Neural cell (in vitro differentiated cells): Measurements from ENCODE around the gene AVL9. TPM values are rescaled to one million over a fixed set of nuclear protein-coding genes. Genes with fewer than 3 reads are reported as not detected.
"Not testable (repeated sequence)": the region's sequence is repeated elsewhere in the genome, so short reads cannot be mapped to it uniquely, and the experiment has no call there.

Experiments used
- H2AFZ ChIP-seq: fragments of 200-600, 300-800 bp; sonication (generic), shearing (Covaris generic); 2 replicates; pipeline ENCODE4 v1.6.0; 2014; ENCODE audit warnings: low read depth, mild to moderate bottlenecking, antibody characterized with exemption, low read length, moderate library complexity
- H3F3A ChIP-seq: fragments of 200-600 bp; shearing (Covaris generic); 2 replicates; pipeline ENCODE4 v1.6.1; 2016; ENCODE audit warnings: mild to moderate bottlenecking, moderate library complexity, mixed read lengths, antibody characterized with exemption, low read length; ENCODE audit not compliant: insufficient read depth, poor library complexity, severe bottlenecking
- H3K27ac ChIP-seq: fragments of 200-600, 300-800 bp; sonication (generic), shearing (Covaris generic); 2 replicates; pipeline ENCODE4 v1.5.1; 2014; ENCODE audit warnings: mild to moderate bottlenecking, low read length, moderate library complexity
- H3K27me3 ChIP-seq: fragments of 300-800, 200-600 bp; sonication (generic), shearing (Covaris generic); 2 replicates; pipeline ENCODE4 v1.6.0; 2014; ENCODE audit warnings: mild to moderate bottlenecking, low read depth, low read length, moderate library complexity; ENCODE audit not compliant: insufficient read depth
- H3K36me3 ChIP-seq: fragments of 300-800, 200-600 bp; sonication (generic), shearing (Covaris generic); 2 replicates; pipeline ENCODE4 v1.5.1; 2014; ENCODE audit warnings: mild to moderate bottlenecking, antibody characterized with exemption, low read length, moderate library complexity; ENCODE audit not compliant: insufficient read depth
- H3K4me2 ChIP-seq: fragments of 300-800, 200-600 bp; sonication (generic), shearing (Covaris generic); 2 replicates; pipeline ENCODE4 v1.6.0; 2014; ENCODE audit warnings: mild to moderate bottlenecking, low read length
- H3K4me3 ChIP-seq: fragments of 300-800, 200-600 bp; sonication (generic), shearing (Covaris generic); 2 replicates; pipeline ENCODE4 v1.5.1; 2014; ENCODE audit warnings: mild to moderate bottlenecking, low read length, moderate library complexity
- H3K79me2 ChIP-seq: fragments of 200-600 bp; shearing (Covaris generic); replicated peaks from 2 replicates; pipeline ENCODE4 v1.6.0; 2014; ENCODE audit warnings: mild to moderate bottlenecking, low read length, moderate library complexity; ENCODE audit not compliant: insufficient read depth
- H3K9ac ChIP-seq: fragments of 300-800, 200-600 bp; sonication (generic), shearing (Covaris generic); 2 replicates; pipeline ENCODE4 v1.6.1; 2016; ENCODE audit warnings: mild to moderate bottlenecking, low read length, mixed read lengths
- H3K9me2 ChIP-seq: fragments of 200-600 bp; shearing (Covaris generic); 2 replicates; pipeline ENCODE4 v1.6.1; 2016; ENCODE audit warnings: mild to moderate bottlenecking, low read length, mixed read lengths; ENCODE audit not compliant: insufficient read depth
- H3K9me3 ChIP-seq: fragments of 200-600, 300-800 bp; sonication (generic), shearing (Covaris generic); 2 replicates; pipeline ENCODE4 v1.6.1; 2016; ENCODE audit warnings: mild to moderate bottlenecking, mixed run types, low read length, moderate library complexity, mixed read lengths
- H4K20me1 ChIP-seq: fragments of 200-600 bp; shearing (Covaris generic); 2 replicates; pipeline ENCODE4 v1.6.1; 2016; ENCODE audit warnings: mild to moderate bottlenecking, mixed run types; ENCODE audit not compliant: insufficient read depth
- EP300 ChIP-seq: fragments of 450-650 bp; conservative IDR thresholded peaks from 2 replicates; pipeline ENCODE4 v1.6.1; 2014; ENCODE audit warnings: antibody characterized with exemption, mild to moderate bottlenecking, moderate library complexity; ENCODE audit not compliant: poor library complexity, severe bottlenecking
- EZH2 ChIP-seq: fragments of 200-600, 300-800 bp; shearing (Covaris generic), sonication (generic); IDR thresholded peaks from 2 replicates; pipeline ENCODE4 v1.6.1; 2014; ENCODE audit warnings: antibody characterized with exemption, low read length, borderline replicate concordance, mild to moderate bottlenecking; ENCODE audit not compliant: insufficient read depth, poor library complexity, severe bottlenecking
- MXI1 ChIP-seq: fragments of 450-650 bp; conservative IDR thresholded peaks from 2 replicates; pipeline ENCODE4 v1.6.1; 2014; ENCODE audit warnings: antibody characterized with exemption, mild to moderate bottlenecking; ENCODE audit not compliant: poor library complexity, severe bottlenecking
- POLR2AphosphoS5 ChIP-seq: IDR thresholded peaks from 2 replicates; pipeline ENCODE4 v1.6.1; 2012
- RAD21 ChIP-seq: fragments of 450-650 bp; conservative IDR thresholded peaks from 2 replicates; pipeline ENCODE4 v1.6.1; 2014; ENCODE audit warnings: antibody characterized with exemption, mild to moderate bottlenecking, moderate library complexity
- SMC3 ChIP-seq: fragments of 450-650 bp; conservative IDR thresholded peaks from 2 replicates; pipeline ENCODE4 v1.6.1; 2014; ENCODE audit warnings: antibody characterized with exemption, mild to moderate bottlenecking, moderate library complexity; ENCODE audit not compliant: poor library complexity
- TAF1 ChIP-seq: IDR thresholded peaks from 2 replicates; pipeline ENCODE4 v1.6.1; 2012; ENCODE audit warnings: low read depth
- polyA plus RNA-seq: library from polyadenylated mRNA; depleted of rRNA; stranded (reverse); fragments of >200 nt; gene quantifications from 2 replicates; pipeline ENCODE4 v1.2.3, GENCODE V29; 2014
- TF ChIP-seq, protein P1 (sequence below): IDR thresholded peaks from 2 replicates; pipeline ENCODE4 v1.6.1; 2012; ENCODE audit warnings: borderline replicate concordance
- TF ChIP-seq, protein P2 (sequence below): fragments of 450-650 bp; IDR thresholded peaks from 2 replicates; pipeline ENCODE4 v1.5.1; 2014; ENCODE audit warnings: antibody characterized with exemption, mild to moderate bottlenecking, moderate library complexity; ENCODE audit not compliant: poor library complexity, severe bottlenecking

Gene AVL9
- polyA plus RNA-seq, 1 donor from 2014 or later = 47.2 TPM

- Histone ChIP-seq H2AFZ (no peak overlapping the region), H3K9me2 (no peaks in the 10 kb centered on the region), H4K20me1 (no peaks in the 10 kb centered on the region), H3K36me3 (peaks cover 9% of the 10 kb centered on the region), H3K4me3 (no peak overlapping the region), H3K9ac (no peak overlapping the region), H3F3A (no peaks in the 10 kb centered on the region), H3K4me2 (no peak overlapping the region), H3K27ac (no peak overlapping the region), H3K9me3 (no peaks in the 10 kb centered on the region), H3K79me2 (no peaks in the 10 kb centered on the region), H3K27me3 (no peaks in the 10 kb centered on the region)
- TF ChIP-seq EP300 (no peak), TAF1 (no peak)
These were observed 97.4 kb downstream of the AVL9 start for GRCh38 chr7:32592701-32593100.

GRCh38 chr7:32594965-32595490 is 99.7 kb downstream of the AVL9 start:
- Histone ChIP-seq H3K36me3 (no peaks in the 10 kb centered on the region), H2AFZ (no peak overlapping the region), H3K4me2 (no peak overlapping the region), H3K9me2 (no peaks in the 10 kb centered on the region), H4K20me1 (no peaks in the 10 kb centered on the region), H3K79me2 (no peaks in the 10 kb centered on the region), H3K4me3 (no peak overlapping the region), H3F3A (no peaks in the 10 kb centered on the region), H3K27me3 (no peaks in the 10 kb centered on the region), H3K9me3 (no peaks in the 10 kb centered on the region), H3K9ac (no peak overlapping the region), H3K27ac (no peak overlapping the region)
- TF ChIP-seq, protein P1, sequence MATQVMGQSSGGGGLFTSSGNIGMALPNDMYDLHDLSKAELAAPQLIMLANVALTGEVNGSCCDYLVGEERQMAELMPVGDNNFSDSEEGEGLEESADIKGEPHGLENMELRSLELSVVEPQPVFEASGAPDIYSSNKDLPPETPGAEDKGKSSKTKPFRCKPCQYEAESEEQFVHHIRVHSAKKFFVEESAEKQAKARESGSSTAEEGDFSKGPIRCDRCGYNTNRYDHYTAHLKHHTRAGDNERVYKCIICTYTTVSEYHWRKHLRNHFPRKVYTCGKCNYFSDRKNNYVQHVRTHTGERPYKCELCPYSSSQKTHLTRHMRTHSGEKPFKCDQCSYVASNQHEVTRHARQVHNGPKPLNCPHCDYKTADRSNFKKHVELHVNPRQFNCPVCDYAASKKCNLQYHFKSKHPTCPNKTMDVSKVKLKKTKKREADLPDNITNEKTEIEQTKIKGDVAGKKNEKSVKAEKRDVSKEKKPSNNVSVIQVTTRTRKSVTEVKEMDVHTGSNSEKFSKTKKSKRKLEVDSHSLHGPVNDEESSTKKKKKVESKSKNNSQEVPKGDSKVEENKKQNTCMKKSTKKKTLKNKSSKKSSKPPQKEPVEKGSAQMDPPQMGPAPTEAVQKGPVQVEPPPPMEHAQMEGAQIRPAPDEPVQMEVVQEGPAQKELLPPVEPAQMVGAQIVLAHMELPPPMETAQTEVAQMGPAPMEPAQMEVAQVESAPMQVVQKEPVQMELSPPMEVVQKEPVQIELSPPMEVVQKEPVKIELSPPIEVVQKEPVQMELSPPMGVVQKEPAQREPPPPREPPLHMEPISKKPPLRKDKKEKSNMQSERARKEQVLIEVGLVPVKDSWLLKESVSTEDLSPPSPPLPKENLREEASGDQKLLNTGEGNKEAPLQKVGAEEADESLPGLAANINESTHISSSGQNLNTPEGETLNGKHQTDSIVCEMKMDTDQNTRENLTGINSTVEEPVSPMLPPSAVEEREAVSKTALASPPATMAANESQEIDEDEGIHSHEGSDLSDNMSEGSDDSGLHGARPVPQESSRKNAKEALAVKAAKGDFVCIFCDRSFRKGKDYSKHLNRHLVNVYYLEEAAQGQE = no peak
- TF ChIP-seq, protein P2, sequence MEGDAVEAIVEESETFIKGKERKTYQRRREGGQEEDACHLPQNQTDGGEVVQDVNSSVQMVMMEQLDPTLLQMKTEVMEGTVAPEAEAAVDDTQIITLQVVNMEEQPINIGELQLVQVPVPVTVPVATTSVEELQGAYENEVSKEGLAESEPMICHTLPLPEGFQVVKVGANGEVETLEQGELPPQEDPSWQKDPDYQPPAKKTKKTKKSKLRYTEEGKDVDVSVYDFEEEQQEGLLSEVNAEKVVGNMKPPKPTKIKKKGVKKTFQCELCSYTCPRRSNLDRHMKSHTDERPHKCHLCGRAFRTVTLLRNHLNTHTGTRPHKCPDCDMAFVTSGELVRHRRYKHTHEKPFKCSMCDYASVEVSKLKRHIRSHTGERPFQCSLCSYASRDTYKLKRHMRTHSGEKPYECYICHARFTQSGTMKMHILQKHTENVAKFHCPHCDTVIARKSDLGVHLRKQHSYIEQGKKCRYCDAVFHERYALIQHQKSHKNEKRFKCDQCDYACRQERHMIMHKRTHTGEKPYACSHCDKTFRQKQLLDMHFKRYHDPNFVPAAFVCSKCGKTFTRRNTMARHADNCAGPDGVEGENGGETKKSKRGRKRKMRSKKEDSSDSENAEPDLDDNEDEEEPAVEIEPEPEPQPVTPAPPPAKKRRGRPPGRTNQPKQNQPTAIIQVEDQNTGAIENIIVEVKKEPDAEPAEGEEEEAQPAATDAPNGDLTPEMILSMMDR = no peak
- TF ChIP-seq EP300 = no peak
- TF ChIP-seq MXI1 = no peak
- TF ChIP-seq RAD21 = no peak
- TF ChIP-seq POLR2AphosphoS5 = no peak
- no peak for TF ChIP-seq SMC3
- TF ChIP-seq EZH2 = no peak

DNA sequence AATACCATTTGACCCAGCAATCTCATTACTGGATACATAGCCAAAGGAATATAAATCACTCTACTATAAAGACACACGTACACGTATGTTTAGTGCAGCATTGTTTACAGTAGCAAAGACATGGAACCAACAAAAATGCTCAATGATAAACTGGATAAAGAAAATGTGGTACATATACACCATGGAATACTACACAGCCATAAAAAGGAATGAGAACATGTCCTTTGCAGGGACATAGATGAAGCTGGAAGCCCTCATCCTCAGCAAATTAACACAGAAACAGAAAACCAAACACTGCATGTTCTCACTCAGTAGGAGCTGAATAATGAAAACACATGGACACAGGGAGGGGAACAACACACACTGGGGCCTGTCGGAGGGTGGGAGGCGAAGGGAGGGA is 105.9 kb downstream of the AVL9 start:
- not testable (repeated sequence) for H4K20me1 ChIP-seq, H3K9me2 ChIP-seq, H3K4me3 ChIP-seq, H3K4me2 ChIP-seq, H3K27ac ChIP-seq, H3K27me3 ChIP-seq, H3K79me2 ChIP-seq, H3K9ac ChIP-seq, H2AFZ ChIP-seq, H3K36me3 ChIP-seq, H3F3A ChIP-seq, H3K9me3 ChIP-seq
